Raji (cell line): ENCODE data around the gene POU6F2.

Experiments
- POLR2A ChIP-seq: IDR thresholded peaks from 2 replicates; pipeline ENCODE4 v1.6.1; 2011; ENCODE audit warnings: low read depth, low read length, control low read depth; ENCODE audit not compliant: insufficient read depth

The POU6F2 gene

DNA sequence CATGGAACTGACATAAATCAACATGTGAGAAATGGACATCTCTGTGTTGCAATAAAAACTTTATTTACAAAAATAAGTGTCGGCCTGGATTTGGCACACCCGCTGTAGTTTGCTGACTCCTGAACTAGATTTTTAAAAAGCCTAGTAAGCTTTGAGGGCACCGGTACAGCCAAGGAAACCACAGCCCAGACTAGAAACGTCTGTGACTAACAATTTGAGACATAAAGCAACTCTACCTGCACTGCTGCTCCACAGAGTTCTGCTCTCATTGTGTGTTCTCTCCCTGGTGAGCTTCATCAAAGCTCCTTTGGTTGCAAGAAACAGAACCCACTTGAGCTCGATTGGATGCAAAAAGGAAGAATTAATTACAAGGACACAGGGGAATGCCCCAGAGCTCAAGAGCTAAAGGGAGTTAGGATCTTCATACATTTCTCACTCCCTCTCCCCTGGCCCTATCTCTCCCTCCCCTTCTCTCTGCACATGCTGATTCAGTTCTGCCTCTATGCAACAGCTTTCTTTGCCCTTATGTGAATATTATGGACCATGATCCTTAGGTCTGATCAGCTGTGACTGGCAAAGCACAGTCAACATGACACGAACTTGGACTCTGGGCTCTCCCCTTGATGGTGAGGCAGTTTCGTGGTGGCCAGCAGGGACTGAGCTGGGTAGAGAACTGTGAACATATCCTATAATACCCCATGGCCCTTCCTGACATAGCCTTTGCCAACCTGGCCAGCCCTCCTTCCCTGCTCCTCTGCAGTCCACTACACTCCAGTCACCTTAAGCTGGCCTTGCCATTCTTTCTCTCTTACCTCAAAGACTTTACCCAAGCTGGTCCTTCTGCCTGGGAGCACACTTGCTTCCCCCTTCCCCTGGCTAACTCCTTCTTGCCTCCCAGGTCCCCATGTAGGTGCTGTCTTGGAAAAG lies 511.0 kb downstream of the POU6F2 start:
- no peak for TF ChIP-seq POLR2A

GRCh38 chr7:39490296-39490695 lies 512.6 kb downstream of the POU6F2 start:
- no peak for TF ChIP-seq POLR2A

GRCh38 chr7:39493934-39494333 lies 516.2 kb downstream of the POU6F2 start:
- no peak for TF ChIP-seq POLR2A

DNA sequence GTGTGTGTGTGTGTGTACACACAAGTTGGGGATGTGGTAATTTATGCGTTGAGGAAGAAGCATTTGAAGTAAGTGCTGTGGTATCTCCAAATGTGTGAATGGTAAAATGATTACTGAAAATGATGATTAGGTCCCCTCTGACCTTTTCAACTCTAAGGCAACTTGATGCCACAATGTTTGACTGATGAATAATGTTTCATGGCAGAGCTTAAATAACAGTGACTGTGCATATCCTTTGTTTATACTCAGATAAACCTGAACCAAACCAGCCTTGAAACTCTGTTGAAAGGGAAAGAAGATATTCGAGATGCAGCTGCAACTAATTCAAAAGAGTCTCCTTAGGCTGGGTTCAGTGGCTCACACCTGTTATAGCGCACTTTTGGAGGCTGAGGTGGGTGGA lies 523.6 kb downstream of the POU6F2 start:
- TF ChIP-seq POLR2A = no peak

- TF ChIP-seq POLR2A = no peak
Measured at GRCh38 chr7:39504963-39505362, 527.3 kb downstream of the POU6F2 start.

GRCh38 chr7:39507866-39508551 lies 530.3 kb downstream of the POU6F2 start:
- TF ChIP-seq POLR2A = no peak

GRCh38 chr7:39509436-39509835 lies 531.7 kb downstream of the POU6F2 start:
- no peak for TF ChIP-seq POLR2A

GRCh38 chr7:39509912-39510311 lies 532.2 kb downstream of the POU6F2 start:
- no peak for TF ChIP-seq POLR2A

DNA sequence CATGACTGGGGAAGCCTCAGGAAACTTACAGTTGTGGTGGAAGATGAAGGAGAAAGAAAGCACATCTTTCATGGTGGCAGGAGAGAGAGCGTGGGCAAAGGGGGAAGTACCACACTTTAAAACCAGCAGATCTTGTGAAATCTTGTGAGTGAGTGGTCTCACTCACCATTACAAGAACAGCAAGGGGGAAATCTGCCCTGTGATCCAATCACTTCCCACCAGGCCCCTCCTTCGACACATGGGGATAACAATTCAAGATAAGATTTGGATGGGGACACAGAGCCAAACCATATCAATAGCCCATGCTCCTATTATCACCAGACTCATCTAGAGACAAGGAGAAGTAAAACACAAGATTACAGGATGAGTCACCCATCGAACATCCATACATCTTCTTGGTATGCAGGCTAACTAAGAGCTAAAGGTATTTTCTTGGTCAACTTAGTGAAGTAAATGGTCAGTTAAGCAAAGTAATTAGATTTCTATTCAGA lies 533.2 kb downstream of the POU6F2 start:
- TF ChIP-seq POLR2A = no peak

GRCh38 chr7:39515534-39516228 lies 538.0 kb downstream of the POU6F2 start:
- TF ChIP-seq POLR2A = no peak

- TF ChIP-seq POLR2A = no peak
Measured at GRCh38 chr7:39516498-39516897, 538.8 kb downstream of the POU6F2 start.

DNA sequence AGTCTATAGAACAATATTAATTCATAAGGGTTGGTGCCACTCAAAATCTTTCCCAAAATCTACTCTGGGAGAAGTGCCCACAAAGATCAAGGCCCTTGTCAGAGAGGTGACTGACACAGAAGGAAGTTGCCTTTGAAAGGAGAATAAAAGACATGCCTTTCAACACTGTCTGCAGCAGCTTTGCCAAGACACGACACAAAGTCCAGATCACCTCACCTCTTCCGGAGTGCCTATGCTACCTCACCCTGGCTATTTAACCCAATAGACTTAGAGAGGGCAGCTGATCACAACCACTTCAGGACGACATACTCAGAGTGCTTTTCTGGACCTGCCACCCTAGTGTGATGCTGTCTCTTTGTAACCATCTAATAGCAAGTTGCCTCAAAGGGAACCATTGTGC lies 539.5 kb downstream of the POU6F2 start:
- TF ChIP-seq POLR2A = no peak
